GM12872 (cell line): Measurements from ENCODE around the gene LRRIQ1.

Experiments
- TF ChIP-seq, protein P1 (sequence below): IDR thresholded peaks from 3 replicates; pipeline ENCODE4 v1.5.1; 2011; ENCODE audit warnings: low read depth, mild to moderate bottlenecking, low read length, moderate library complexity; ENCODE audit not compliant: insufficient read depth

The LRRIQ1 gene, protein sequence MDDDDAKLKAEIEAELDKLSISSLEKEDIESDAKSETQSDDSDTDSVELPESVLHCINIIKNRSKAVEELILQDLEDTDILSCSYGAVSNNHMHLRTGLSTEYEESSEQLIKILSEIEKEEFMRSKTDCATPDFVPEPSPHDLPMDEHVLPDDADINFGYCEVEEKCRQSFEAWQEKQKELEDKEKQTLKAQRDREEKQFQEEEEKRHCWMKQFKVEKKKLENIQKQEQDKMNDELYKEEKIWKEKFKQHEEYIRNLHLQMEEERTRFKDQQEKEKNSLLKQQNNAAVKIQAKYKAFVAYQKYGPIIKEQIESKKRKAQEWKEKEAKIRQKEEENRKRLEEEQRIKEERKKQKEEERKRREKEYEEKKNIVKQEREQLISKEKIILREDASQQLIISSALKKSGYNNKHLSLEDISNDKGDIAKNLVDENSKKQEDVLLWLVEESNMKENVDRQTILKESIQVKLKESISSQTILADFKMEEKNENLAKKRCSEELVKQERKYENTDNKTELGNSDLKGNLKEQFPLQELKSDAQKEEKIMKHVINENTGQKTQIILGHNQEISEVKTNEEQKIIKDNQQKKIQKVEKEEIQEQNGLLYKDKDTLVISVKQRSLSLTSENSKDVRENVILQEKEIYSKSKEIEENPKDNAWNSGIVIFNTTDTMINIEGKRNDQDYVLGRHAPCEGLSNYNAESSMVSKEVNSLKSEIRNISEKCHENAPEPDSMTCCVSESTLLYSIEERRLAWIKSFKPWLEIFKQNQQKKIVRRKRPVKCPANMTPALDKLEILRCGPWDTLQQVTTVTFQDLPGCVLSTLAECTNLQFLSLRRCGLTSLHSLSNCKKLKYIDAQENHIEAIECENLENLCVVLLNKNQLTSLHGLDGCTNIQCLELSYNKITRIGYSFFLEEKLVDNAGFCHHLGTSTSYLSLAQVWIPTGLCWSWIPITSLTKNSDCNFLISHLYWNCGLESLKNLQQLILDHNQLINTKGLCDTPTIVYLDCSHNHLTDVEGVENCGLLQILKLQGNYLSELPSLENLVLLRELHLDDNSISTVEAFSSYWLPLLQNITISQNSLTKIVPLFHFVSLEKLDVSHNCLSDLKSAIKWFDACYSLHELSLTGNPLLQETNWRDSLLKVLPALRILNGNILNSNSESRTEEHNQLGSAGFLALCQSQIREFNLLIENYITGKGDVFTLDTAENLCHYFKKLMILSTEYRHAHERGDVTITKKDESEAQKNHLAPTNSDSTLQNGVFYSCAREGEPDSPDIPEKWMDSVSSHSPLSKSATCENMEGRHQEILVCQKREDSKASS (N-terminal part only)

GRCh38 chr12:85036234-85036707 is at the start of gene LRRIQ1, which contains the start of gene TSPAN19:
Gene LRRIQ1, plus strand, starts transcription at chr12:85036351. Its CDS starts 1,826 bp downstream, at chr12:85038177.
Gene TSPAN19, minus strand, starts transcription at chr12:85036277. Its CDS starts 6,331 bp downstream, at chr12:85029946.
- TF ChIP-seq, protein P1, sequence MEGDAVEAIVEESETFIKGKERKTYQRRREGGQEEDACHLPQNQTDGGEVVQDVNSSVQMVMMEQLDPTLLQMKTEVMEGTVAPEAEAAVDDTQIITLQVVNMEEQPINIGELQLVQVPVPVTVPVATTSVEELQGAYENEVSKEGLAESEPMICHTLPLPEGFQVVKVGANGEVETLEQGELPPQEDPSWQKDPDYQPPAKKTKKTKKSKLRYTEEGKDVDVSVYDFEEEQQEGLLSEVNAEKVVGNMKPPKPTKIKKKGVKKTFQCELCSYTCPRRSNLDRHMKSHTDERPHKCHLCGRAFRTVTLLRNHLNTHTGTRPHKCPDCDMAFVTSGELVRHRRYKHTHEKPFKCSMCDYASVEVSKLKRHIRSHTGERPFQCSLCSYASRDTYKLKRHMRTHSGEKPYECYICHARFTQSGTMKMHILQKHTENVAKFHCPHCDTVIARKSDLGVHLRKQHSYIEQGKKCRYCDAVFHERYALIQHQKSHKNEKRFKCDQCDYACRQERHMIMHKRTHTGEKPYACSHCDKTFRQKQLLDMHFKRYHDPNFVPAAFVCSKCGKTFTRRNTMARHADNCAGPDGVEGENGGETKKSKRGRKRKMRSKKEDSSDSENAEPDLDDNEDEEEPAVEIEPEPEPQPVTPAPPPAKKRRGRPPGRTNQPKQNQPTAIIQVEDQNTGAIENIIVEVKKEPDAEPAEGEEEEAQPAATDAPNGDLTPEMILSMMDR = no peak

GRCh38 chr12:84986586-84986985 is 49.6 kb upstream of the LRRIQ1 start:
- TF ChIP-seq, protein P1 = no peak

DNA sequence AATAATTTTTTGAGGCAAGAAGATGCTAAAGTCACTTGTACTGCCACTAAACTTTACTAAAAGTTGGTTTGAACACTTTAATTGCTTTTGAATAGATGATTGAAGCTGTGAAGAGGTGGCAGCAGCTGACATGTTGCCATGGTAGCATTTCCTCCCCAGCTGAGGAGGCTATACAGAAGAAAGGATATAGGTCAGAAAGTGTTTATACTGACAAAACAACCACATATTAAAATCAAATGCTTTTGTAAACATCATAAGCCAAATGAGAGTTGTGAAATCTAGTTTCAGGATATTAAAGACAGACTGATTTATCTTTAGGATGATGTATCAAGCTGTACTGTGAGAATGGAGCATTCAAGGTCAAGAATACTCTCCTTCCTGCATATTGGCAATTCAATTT is 41.7 kb upstream of the LRRIQ1 start:
- TF ChIP-seq, protein P1 = no peak

- TF ChIP-seq, protein P1 = no peak
These were observed 40.5 kb upstream of the LRRIQ1 start for GRCh38 chr12:84995641-84996040.

DNA sequence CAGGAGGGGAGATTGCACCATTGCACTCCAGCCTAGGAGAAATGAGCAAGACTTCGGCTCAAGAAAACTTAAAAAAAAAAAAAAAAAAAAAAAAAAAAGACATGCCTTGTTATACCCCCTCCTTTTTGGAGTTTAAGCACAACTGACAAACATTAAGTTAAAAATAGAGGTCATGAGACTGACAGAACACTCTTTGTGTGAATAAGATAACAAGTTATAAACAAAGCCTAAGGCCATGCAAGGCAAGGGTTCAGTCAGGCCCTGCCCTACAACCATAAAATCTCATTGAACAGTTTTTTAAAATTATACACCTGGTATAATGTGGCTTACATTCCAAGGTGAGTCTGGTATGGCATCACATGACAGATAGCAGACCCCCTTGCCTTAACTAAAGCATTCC is 39.4 kb upstream of the LRRIQ1 start:
- TF ChIP-seq, protein P1 = no peak

DNA sequence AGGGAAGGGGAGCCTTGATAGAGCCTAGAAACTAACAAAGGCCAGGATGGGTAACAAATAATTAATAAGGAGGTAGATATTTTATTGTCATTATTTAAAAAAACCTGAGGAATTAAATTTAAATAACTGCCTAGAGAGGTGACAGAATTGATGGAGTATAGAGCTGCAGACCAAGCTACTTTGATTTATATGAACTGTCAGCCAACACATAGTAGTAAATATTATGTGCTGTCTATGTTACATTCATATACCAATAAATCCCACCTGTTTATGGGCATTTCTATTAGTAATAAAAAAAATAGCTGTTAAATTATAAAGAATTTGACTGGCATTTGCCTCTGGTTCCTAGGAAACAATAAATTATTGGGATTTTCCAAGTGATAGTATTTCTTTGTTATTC is 37.8 kb upstream of the LRRIQ1 start:
- TF ChIP-seq, protein P1 = no peak
